ENCODE measurements around the gene FTO.

- TF ChIP-seq ZNF709 (CRISPR knock-in tag; IDR thresholded peaks at IDR 0.05) (no peak), PATZ1 (CRISPR knock-in tag; IDR thresholded peaks at IDR 0.05) (no peak), ZNF841 (CRISPR knock-in tag; IDR thresholded peaks at IDR 0.05; ENCODE audit: borderline replicate concordance) (no peak), MEIS1 (CRISPR knock-in tag; IDR thresholded peaks at IDR 0.05; ENCODE audit: borderline replicate concordance) (no peak)
Measured at GRCh38 chr16:54123766-54124165, 419.8 kb downstream of the FTO start.
